Endothelial cell of umbilical vein (primary cell): ENCODE results near the gene FAM9A.

Source experiments
- EZH2 ChIP-seq: IDR thresholded peaks from 2 replicates; pipeline ENCODE4 v1.6.1; 2012; ENCODE audit warnings: borderline replicate concordance, low read depth, mild to moderate bottlenecking, moderate library complexity, low read length, inconsistent platforms; ENCODE audit not compliant: severe bottlenecking
- FOS ChIP-seq: IDR thresholded peaks from 2 replicates; pipeline ENCODE4 v1.6.1; 2011; ENCODE audit warnings: mild to moderate bottlenecking, low read length, moderate library complexity, borderline replicate concordance; ENCODE audit not compliant: insufficient read depth
- JUN ChIP-seq: IDR thresholded peaks from 2 replicates; pipeline ENCODE4 v1.6.1; 2011; ENCODE audit warnings: borderline replicate concordance, low read depth; ENCODE audit not compliant: insufficient read length, insufficient read depth
- MYC ChIP-seq: IDR thresholded peaks from one replicate; pipeline ENCODE4 v1.6.1; 2011; ENCODE audit warnings: mild to moderate bottlenecking, low read depth, low read length
- POLR2A ChIP-seq: IDR thresholded peaks from 2 replicates; pipeline ENCODE4 v1.6.1; 2012; ENCODE audit warnings: low read depth, mild to moderate bottlenecking, control low read depth, low read length
- POLR2AphosphoS5 ChIP-seq: IDR thresholded peaks from 2 replicates; pipeline ENCODE4 v1.6.1; 2012; ENCODE audit warnings: low read depth, mild to moderate bottlenecking, control low read depth, low read length, moderate library complexity; ENCODE audit not compliant: insufficient read depth
- TF ChIP-seq, protein P1 (sequence below), 2 donors: IDR thresholded peaks; 1 replicate in 1 of 2; 2 replicates in 1 of 2; pipeline ENCODE4 v1.5.1; 2011; ENCODE audit warnings: low read length in 2 of 2, mild to moderate bottlenecking in 2 of 2, moderate library complexity in 2 of 2, control low read depth in 1 of 2, inconsistent platforms in 1 of 2, low read depth in 1 of 2; ENCODE audit not compliant: insufficient read depth in 1 of 2; ENCODE audit errors: extremely low read depth in 1 of 2

DNA sequence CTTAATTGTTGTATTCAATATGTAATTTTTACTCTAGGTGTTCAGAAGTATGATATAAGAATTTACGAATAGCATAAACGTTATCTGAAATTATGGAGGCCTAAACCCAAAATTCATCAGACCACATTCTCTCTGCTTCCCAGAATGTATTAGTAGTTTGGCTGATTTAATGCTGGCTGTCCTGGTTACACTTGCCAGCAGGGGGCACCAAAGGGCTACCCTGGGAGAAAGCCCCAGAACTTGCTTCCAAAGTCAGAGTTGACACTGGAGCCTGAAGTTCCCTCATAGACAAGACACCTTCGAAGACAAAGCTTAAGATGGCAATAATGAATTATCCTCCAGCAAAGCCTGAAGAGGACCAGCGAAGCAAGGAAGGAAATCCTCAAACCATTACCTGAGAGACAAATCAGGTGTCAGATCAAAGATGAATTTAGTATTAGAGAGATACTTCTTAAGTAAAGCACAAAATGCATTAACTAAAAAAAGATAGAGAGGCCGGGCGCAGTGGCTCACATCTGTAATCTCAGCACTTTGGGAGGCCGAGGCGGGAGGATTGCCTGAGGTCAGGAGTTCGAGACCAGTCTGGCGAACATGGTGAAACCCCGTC, 58.0 kb downstream of the FAM9A start:
- TF ChIP-seq, protein P1, sequence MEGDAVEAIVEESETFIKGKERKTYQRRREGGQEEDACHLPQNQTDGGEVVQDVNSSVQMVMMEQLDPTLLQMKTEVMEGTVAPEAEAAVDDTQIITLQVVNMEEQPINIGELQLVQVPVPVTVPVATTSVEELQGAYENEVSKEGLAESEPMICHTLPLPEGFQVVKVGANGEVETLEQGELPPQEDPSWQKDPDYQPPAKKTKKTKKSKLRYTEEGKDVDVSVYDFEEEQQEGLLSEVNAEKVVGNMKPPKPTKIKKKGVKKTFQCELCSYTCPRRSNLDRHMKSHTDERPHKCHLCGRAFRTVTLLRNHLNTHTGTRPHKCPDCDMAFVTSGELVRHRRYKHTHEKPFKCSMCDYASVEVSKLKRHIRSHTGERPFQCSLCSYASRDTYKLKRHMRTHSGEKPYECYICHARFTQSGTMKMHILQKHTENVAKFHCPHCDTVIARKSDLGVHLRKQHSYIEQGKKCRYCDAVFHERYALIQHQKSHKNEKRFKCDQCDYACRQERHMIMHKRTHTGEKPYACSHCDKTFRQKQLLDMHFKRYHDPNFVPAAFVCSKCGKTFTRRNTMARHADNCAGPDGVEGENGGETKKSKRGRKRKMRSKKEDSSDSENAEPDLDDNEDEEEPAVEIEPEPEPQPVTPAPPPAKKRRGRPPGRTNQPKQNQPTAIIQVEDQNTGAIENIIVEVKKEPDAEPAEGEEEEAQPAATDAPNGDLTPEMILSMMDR (IDR thresholded peaks at IDR 0.05; ENCODE audit: extremely low read depth in 1 of 2, insufficient read depth in 1 of 2, low read depth in 1 of 2, low read length in 2 of 2): peak; percentile 59 to 67
- TF ChIP-seq FOS: no peak
- no peak for TF ChIP-seq POLR2A
- TF ChIP-seq JUN: no peak
- TF ChIP-seq POLR2AphosphoS5: no peak
- no peak for TF ChIP-seq EZH2
- TF ChIP-seq MYC: no peak
